Measurements from ENCODE around the gene FRS2.

The FRS2 gene

GRCh38 chr12:69623970-69624369 is 153.8 kb downstream of the FRS2 start:
- no peak for DNase-seq (ENCODE audit: low read depth, low spot score)

- no peak for DNase-seq (ENCODE audit: low read depth, low spot score)
Measured at GRCh38 chr12:69627501-69627900, 157.3 kb downstream of the FRS2 start.
